ENCODE data around the gene PDE6C. TPM values are rescaled to one million over a fixed set of nuclear protein-coding genes. Genes with fewer than 3 reads are reported as not detected.

Gene PDE6C
- polyA plus RNA-seq, 1 donor (not counting 4 experiments of a cell fraction or from before 2014, with no cell fraction given), result not detected

- DNase-seq (ENCODE audit: low read depth, low spot score) (no peak), FAIRE-seq (no peak)
- H3K9me1 ChIP-seq (ENCODE audit: control insufficient read depth, extremely low read depth, insufficient read depth, low read length), result no peaks in the 10 kb centered on the region
- no peak overlapping the region for H3K4me3 ChIP-seq (ENCODE audit: control insufficient read depth in 2 of 3, extremely low read depth in 1 of 3, insufficient read depth in 2 of 3, low read depth in 1 of 3, low read length in 3 of 3)
- no peak overlapping the region for H3K4me2 ChIP-seq (ENCODE audit: control insufficient read depth, extremely low read depth, insufficient read depth, low read depth, low read length)
- H3K36me3 ChIP-seq (ENCODE audit: control insufficient read depth in 2 of 2, extremely low read depth in 1 of 2, insufficient read depth in 2 of 2, low read length in 2 of 2), result no peaks in the 10 kb centered on the region
- no peak overlapping the region for H3K27ac ChIP-seq (ENCODE audit: control insufficient read depth, insufficient read depth, low read length)
- H4K20me1 ChIP-seq (ENCODE audit: control insufficient read depth, extremely low read depth, insufficient read depth, low read length), result no peaks in the 10 kb centered on the region
- H3K27me3 ChIP-seq (ENCODE audit: control insufficient read depth, extremely low read depth, insufficient read depth, low read length), result no peaks in the 10 kb centered on the region
- H3K79me2 ChIP-seq (ENCODE audit: control insufficient read depth, insufficient read depth, low read length), result no peaks in the 10 kb centered on the region
- H2AFZ ChIP-seq (ENCODE audit: control insufficient read depth, low read length), result no peak overlapping the region
- no peak for TF ChIP-seq CTCF (optimal IDR thresholded peaks at IDR 0.05 in 1 of 3, IDR thresholded peaks at IDR 0.05 in 1 of 3, conservative IDR thresholded peaks at IDR 0.05 in 1 of 3; ENCODE audit: extremely low read depth in 1 of 3, insufficient read depth in 2 of 3, low read length in 3 of 3)
- TF ChIP-seq EZH2 (IDR thresholded peaks at IDR 0.05; ENCODE audit: low read length), result no peak
- no peaks in the 10 kb centered on the region for H3K9me3 ChIP-seq (ENCODE audit: control insufficient read depth, low read depth, low read length)
- no peaks in the 10 kb centered on the region for H3K4me1 ChIP-seq (ENCODE audit: control insufficient read depth, extremely low read depth, insufficient read depth, low read length)
- dilution Hi-C loops (cut with MboI; ENCODE audit: extremely low pct_ligation_motif_present, low sequenced_read_pairs), result no loop called here
- no peak overlapping the region for H3K9ac ChIP-seq (ENCODE audit: control insufficient read depth, extremely low read depth, insufficient read depth, low read length)
These were observed 8.6 kb downstream of the PDE6C start for GRCh38 chr10:93620925-93621324.

GRCh38 chr10:93622942-93623341 lies 10.6 kb downstream of the PDE6C start:
- Histone ChIP-seq H3K27ac (ENCODE audit: control insufficient read depth, insufficient read depth, low read length) (no peak overlapping the region), H4K20me1 (ENCODE audit: control insufficient read depth, extremely low read depth, insufficient read depth, low read length) (no peaks in the 10 kb centered on the region), H2AFZ (ENCODE audit: control insufficient read depth, low read length) (no peak overlapping the region), H3K36me3 (ENCODE audit: control insufficient read depth in 2 of 2, extremely low read depth in 1 of 2, insufficient read depth in 2 of 2, low read length in 2 of 2) (no peaks in the 10 kb centered on the region), H3K4me2 (ENCODE audit: control insufficient read depth, extremely low read depth, insufficient read depth, low read depth, low read length) (no peak overlapping the region), H3K9ac (ENCODE audit: control insufficient read depth, extremely low read depth, insufficient read depth, low read length) (no peak overlapping the region), H3K27me3 (ENCODE audit: control insufficient read depth, extremely low read depth, insufficient read depth, low read length) (no peaks in the 10 kb centered on the region), H3K4me3 (ENCODE audit: control insufficient read depth in 2 of 3, extremely low read depth in 1 of 3, insufficient read depth in 2 of 3, low read depth in 1 of 3, low read length in 3 of 3) (no peak overlapping the region), H3K9me1 (ENCODE audit: control insufficient read depth, extremely low read depth, insufficient read depth, low read length) (no peaks in the 10 kb centered on the region), H3K4me1 (ENCODE audit: control insufficient read depth, extremely low read depth, insufficient read depth, low read length) (no peaks in the 10 kb centered on the region), H3K9me3 (ENCODE audit: control insufficient read depth, low read depth, low read length) (no peaks in the 10 kb centered on the region), H3K79me2 (ENCODE audit: control insufficient read depth, insufficient read depth, low read length) (no peaks in the 10 kb centered on the region)
- dilution Hi-C loops (cut with MboI; ENCODE audit: extremely low pct_ligation_motif_present, low sequenced_read_pairs), result no loop called here
- DNase-seq (ENCODE audit: low read depth, low spot score), result no peak
- no peak for TF ChIP-seq CTCF (optimal IDR thresholded peaks at IDR 0.05 in 1 of 3, IDR thresholded peaks at IDR 0.05 in 1 of 3, conservative IDR thresholded peaks at IDR 0.05 in 1 of 3; ENCODE audit: extremely low read depth in 1 of 3, insufficient read depth in 2 of 3, low read length in 3 of 3)
- no peak for TF ChIP-seq EZH2 (IDR thresholded peaks at IDR 0.05; ENCODE audit: low read length)
- FAIRE-seq, result no peak
